ENCODE data around the gene SEMA5A.

Gene SEMA5A

DNA sequence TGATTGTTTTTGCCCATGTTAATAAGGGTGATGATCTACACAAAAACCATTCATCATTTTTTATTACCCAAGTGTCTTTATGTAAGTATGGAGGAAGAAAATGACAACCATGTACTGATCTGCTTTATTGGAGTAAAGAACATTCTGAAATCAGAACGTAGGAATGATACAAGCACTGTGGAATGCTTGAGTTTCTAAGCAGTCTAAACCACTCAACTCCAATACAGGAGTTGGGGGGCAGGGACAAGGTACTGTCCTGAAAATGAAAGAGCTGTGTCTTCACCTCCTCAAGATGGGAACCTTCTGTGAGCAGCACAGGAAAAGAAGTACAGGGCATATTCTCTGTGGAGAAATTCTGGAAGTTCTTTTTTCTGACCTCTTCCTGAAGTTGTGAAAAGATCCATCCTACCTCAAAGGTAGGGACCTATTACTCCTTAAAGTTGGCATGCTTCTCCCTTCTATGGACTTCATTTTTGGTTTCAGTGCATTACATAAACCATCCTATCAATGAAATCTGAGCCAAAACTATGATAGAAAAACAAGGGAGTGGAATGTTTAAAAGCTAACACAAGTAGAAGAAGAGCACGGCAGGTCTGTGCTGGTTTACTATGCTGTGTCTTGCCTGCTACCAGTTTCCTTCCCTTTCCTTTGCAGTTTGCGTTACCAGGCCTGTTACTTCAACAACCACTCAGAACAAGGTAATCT lies 202.6 kb downstream of the SEMA5A start:
- TF ChIP-seq YY1 (IDR thresholded peaks at IDR 0.05; ENCODE audit: insufficient read depth, insufficient read length) (no peak), SUZ12 (IDR thresholded peaks at IDR 0.05; ENCODE audit: extremely low read depth, insufficient read depth, insufficient read length) (no peak), ZNF274 (IDR thresholded peaks at IDR 0.05; ENCODE audit: low read depth, low read length) (no peak)
- no peaks in the 10 kb centered on the region for H3K27me3 ChIP-seq (ENCODE audit: insufficient read depth, insufficient read length)
- H3K9me3 ChIP-seq (ENCODE audit: insufficient read depth, low read length), result no peaks in the 10 kb centered on the region; the same call in 1 of the 2 replicates
- no peaks in the 10 kb centered on the region for H3K36me3 ChIP-seq (ENCODE audit: insufficient read depth, insufficient read length, low read length)
- DNase-seq (ENCODE audit: low read depth, low spot score), result no peak
- no peak overlapping the region for H3K4me3 ChIP-seq (ENCODE audit: insufficient read length, low read depth)
- no peak overlapping the region for H3K9ac ChIP-seq (ENCODE audit: insufficient read length, low read depth)
- no peaks in the 10 kb centered on the region for H3K4me1 ChIP-seq (ENCODE audit: insufficient read depth, insufficient read length)

GRCh38 chr5:9342161-9342787 lies 203.6 kb downstream of the SEMA5A start:
- H3K4me1 ChIP-seq (ENCODE audit: insufficient read depth, insufficient read length), result no peaks in the 10 kb centered on the region
- no peak for DNase-seq (ENCODE audit: low read depth, low spot score)
- no peaks in the 10 kb centered on the region for H3K36me3 ChIP-seq (ENCODE audit: insufficient read depth, insufficient read length, low read length)
- no peaks in the 10 kb centered on the region; the same call in 1 of the 2 replicates for H3K9me3 ChIP-seq (ENCODE audit: insufficient read depth, low read length)
- no peak overlapping the region for H3K4me3 ChIP-seq (ENCODE audit: insufficient read length, low read depth)
- TF ChIP-seq YY1 (IDR thresholded peaks at IDR 0.05; ENCODE audit: insufficient read depth, insufficient read length) (no peak), SUZ12 (IDR thresholded peaks at IDR 0.05; ENCODE audit: extremely low read depth, insufficient read depth, insufficient read length) (no peak), ZNF274 (IDR thresholded peaks at IDR 0.05; ENCODE audit: low read depth, low read length) (no peak)
- no peaks in the 10 kb centered on the region for H3K27me3 ChIP-seq (ENCODE audit: insufficient read depth, insufficient read length)
- no peak overlapping the region for H3K9ac ChIP-seq (ENCODE audit: insufficient read length, low read depth)

- no peaks in the 10 kb centered on the region for H3K4me1 ChIP-seq (ENCODE audit: insufficient read depth, insufficient read length)
- H3K27me3 ChIP-seq (ENCODE audit: insufficient read depth, insufficient read length), result no peaks in the 10 kb centered on the region
- no peaks in the 10 kb centered on the region for H3K9me3 ChIP-seq (ENCODE audit: insufficient read depth, low read length)
- no peak for DNase-seq (ENCODE audit: low read depth, low spot score)
- TF ChIP-seq YY1 (IDR thresholded peaks at IDR 0.05; ENCODE audit: insufficient read depth, insufficient read length) (no peak), SUZ12 (IDR thresholded peaks at IDR 0.05; ENCODE audit: extremely low read depth, insufficient read depth, insufficient read length) (no peak), ZNF274 (IDR thresholded peaks at IDR 0.05; ENCODE audit: low read depth, low read length) (no peak)
- H3K36me3 ChIP-seq (ENCODE audit: insufficient read depth, insufficient read length, low read length), result no peaks in the 10 kb centered on the region
- H3K4me3 ChIP-seq (ENCODE audit: insufficient read length, low read depth), result no peak overlapping the region
- no peak overlapping the region for H3K9ac ChIP-seq (ENCODE audit: insufficient read length, low read depth)
Measured at GRCh38 chr5:9340085-9340484, 205.8 kb downstream of the SEMA5A start.

DNA sequence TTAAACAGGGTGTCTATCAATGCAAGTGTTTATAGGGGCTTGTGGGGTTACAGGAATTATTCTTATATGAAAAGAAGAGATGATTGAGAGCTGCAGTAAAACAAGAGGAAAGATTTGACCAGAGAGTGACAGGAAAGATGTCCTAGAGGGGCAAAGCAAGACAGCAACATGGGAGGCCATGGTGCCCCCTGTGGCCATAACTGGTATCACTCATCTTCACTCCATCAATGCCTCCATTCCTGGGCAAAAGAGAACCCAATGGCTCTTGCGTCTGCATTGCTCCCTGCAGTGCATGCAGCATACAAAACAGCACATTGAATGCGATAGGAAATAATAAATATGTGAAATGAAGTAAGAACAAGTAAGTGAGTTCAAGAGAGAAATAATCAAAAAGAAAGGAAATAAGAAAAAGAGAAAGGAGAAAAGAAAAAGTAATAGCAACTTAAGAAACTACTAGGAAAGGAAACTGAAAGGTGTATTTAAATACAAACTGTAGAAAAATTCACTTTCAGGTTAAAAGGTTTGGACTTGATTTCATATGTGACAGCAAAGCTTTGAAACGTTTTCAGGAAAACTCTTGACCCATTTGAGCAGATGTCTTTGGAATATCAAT lies 206.6 kb downstream of the SEMA5A start:
- H3K9me3 ChIP-seq (ENCODE audit: insufficient read depth, low read length), result no peaks in the 10 kb centered on the region
- no peak overlapping the region for H3K9ac ChIP-seq (ENCODE audit: insufficient read length, low read depth)
- no peaks in the 10 kb centered on the region for H3K27me3 ChIP-seq (ENCODE audit: insufficient read depth, insufficient read length)
- peak; percentile 9 for DNase-seq (ENCODE audit: low read depth, low spot score)
- TF ChIP-seq ZNF274 (IDR thresholded peaks at IDR 0.05; ENCODE audit: low read depth, low read length) (no peak), SUZ12 (IDR thresholded peaks at IDR 0.05; ENCODE audit: extremely low read depth, insufficient read depth, insufficient read length) (no peak), YY1 (IDR thresholded peaks at IDR 0.05; ENCODE audit: insufficient read depth, insufficient read length) (no peak)
- H3K36me3 ChIP-seq (ENCODE audit: insufficient read depth, insufficient read length, low read length), result no peaks in the 10 kb centered on the region
- no peaks in the 10 kb centered on the region for H3K4me1 ChIP-seq (ENCODE audit: insufficient read depth, insufficient read length)
- H3K4me3 ChIP-seq (ENCODE audit: insufficient read length, low read depth), result no peak overlapping the region

- H3K9ac ChIP-seq (ENCODE audit: insufficient read length, low read depth), result no peak overlapping the region
- no peaks in the 10 kb centered on the region for H3K36me3 ChIP-seq (ENCODE audit: insufficient read depth, insufficient read length, low read length)
- no peaks in the 10 kb centered on the region for H3K27me3 ChIP-seq (ENCODE audit: insufficient read depth, insufficient read length)
- no peak overlapping the region for H3K4me3 ChIP-seq (ENCODE audit: insufficient read length, low read depth)
- no peaks in the 10 kb centered on the region for H3K4me1 ChIP-seq (ENCODE audit: insufficient read depth, insufficient read length)
- H3K9me3 ChIP-seq (ENCODE audit: insufficient read depth, low read length), result no peaks in the 10 kb centered on the region
- no peak for TF ChIP-seq ZNF274 (IDR thresholded peaks at IDR 0.05; ENCODE audit: low read depth, low read length)
- TF ChIP-seq SUZ12 (IDR thresholded peaks at IDR 0.05; ENCODE audit: extremely low read depth, insufficient read depth, insufficient read length), result no peak
- TF ChIP-seq YY1 (IDR thresholded peaks at IDR 0.05; ENCODE audit: insufficient read depth, insufficient read length), result no peak
- no peak for DNase-seq (ENCODE audit: low read depth, low spot score)
Measured at GRCh38 chr5:9338796-9339195, 207.1 kb downstream of the SEMA5A start.

GRCh38 chr5:9337928-9338595 lies 207.8 kb downstream of the SEMA5A start:
- Histone ChIP-seq H3K9ac (ENCODE audit: insufficient read length, low read depth) (no peak overlapping the region), H3K36me3 (ENCODE audit: insufficient read depth, insufficient read length, low read length) (no peaks in the 10 kb centered on the region), H3K4me1 (ENCODE audit: insufficient read depth, insufficient read length) (no peaks in the 10 kb centered on the region), H3K9me3 (ENCODE audit: insufficient read depth, low read length) (no peaks in the 10 kb centered on the region), H3K27me3 (ENCODE audit: insufficient read depth, insufficient read length) (no peaks in the 10 kb centered on the region), H3K4me3 (ENCODE audit: insufficient read length, low read depth) (no peak overlapping the region)
- DNase-seq (ENCODE audit: low read depth, low spot score), result no peak
- TF ChIP-seq YY1 (IDR thresholded peaks at IDR 0.05; ENCODE audit: insufficient read depth, insufficient read length) (no peak), SUZ12 (IDR thresholded peaks at IDR 0.05; ENCODE audit: extremely low read depth, insufficient read depth, insufficient read length) (no peak), ZNF274 (IDR thresholded peaks at IDR 0.05; ENCODE audit: low read depth, low read length) (no peak)

Data from NT2/D1 (cell line).